AG04450 (cell line): ENCODE measurements around the gene ADCY6. TPM values are rescaled to one million over a fixed set of nuclear protein-coding genes. Genes with fewer than 3 reads are reported as not detected.
A peak's percentile ranks its signal among the peaks of the same experiment; 100 is the strongest.

Experiments used
- CTCF ChIA-PET: fragments of 300-600, 350-600 bp; formaldehyde crosslinking; extraction: SDS; loops from one replicate; lab custom pipeline; 2022; ENCODE audit warnings: antibody characterized with exemption, inconsistent platforms; lab: Charles Lee
- POLR2A ChIA-PET: fragments of 350-600 bp; formaldehyde crosslinking; extraction: SDS; loops from one replicate; lab custom pipeline; 2021; ENCODE audit warnings: antibody characterized with exemption, inconsistent platforms; lab: Yijun Ruan, JAX
- DNase-seq: peaks from one replicate; pipeline ENCODE4 v3.0.0-alpha.2; 2011; ENCODE audit warnings: low read depth, low spot score
- H3K27ac ChIP-seq: one replicate; pipeline ENCODE4 v1.5.1; 2012; ENCODE audit warnings: low read depth, low read length, control low read depth
- H3K27me3 ChIP-seq: one replicate; pipeline ENCODE4 v1.6.0; 2012; ENCODE audit warnings: low read length; ENCODE audit not compliant: control insufficient read depth, insufficient read depth
- H3K4me3 ChIP-seq: 2 replicates; pipeline ENCODE4 v1.5.1; 2011; ENCODE audit warnings: mild to moderate bottlenecking, low read depth, low read length, control low read depth
- H3K9me3 ChIP-seq: 2 replicates; pipeline ENCODE4 v1.5.1; 2012; ENCODE audit warnings: low read length; ENCODE audit not compliant: control insufficient read depth, insufficient read depth
- polyA plus RNA-seq: library from polyadenylated mRNA; depleted of rRNA; stranded (reverse); fragments of >200 nt; gene quantifications from 2 replicates; pipeline ENCODE4 v1.2.3, GENCODE V29; 2011
- TF ChIP-seq, protein P1 (sequence below): IDR thresholded peaks from 2 replicates; pipeline ENCODE4 v1.5.1; 2011; ENCODE audit warnings: low read depth, low read length, control low read depth, inconsistent platforms

The ADCY6 gene
- polyA plus RNA-seq, 1 experiment: 26.7 TPM

DNA sequence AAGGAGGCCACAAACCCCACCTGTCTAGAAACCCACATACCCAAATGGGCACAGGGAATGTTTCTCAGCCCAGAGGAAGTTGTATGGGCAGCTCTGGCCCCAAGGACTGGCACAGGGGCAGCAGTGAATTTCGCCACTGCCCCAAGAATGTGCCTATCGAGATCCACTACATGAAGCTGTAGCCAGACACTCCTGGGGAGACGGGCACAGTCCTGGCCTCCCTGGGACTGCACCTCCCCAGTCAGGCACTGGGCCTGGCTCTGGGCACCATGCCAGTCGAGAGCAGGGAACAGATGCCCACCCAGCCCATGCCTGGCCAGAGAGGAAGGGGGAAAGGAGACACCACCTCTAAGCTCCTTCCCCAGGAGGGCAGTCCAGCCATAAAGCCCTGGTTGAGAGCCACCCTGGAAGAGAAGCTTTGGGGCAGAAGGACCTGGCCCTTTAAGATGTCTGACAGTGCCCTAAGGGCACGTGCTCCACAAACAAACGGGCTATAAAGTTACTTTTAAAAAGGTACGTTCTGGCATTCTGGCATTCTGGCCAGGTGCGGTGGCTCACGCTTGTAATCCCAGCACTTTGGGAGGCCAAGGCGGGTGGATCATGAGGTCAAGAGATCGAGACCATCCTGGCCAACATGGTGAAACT, 8.4 kb downstream of the ADCY6 start:
- CTCF ChIA-PET: interaction anchor here (1.2 to 2.4 kb wide), 3 partner anchors 15 to 27 kb away, joined by 4 to 8 read pairs (median 7); no protein-coding TSS in a partner anchor
- H3K4me3 ChIP-seq: no peak overlapping the region
- POLR2A ChIA-PET: interaction anchor here (0.6 to 0.7 kb wide), 2 partner anchors 19 to 991 kb away, joined by 3 to 4 read pairs; no protein-coding TSS in a partner anchor
- no peaks in the 10 kb centered on the region for H3K27me3 ChIP-seq
- TF ChIP-seq, protein P1, sequence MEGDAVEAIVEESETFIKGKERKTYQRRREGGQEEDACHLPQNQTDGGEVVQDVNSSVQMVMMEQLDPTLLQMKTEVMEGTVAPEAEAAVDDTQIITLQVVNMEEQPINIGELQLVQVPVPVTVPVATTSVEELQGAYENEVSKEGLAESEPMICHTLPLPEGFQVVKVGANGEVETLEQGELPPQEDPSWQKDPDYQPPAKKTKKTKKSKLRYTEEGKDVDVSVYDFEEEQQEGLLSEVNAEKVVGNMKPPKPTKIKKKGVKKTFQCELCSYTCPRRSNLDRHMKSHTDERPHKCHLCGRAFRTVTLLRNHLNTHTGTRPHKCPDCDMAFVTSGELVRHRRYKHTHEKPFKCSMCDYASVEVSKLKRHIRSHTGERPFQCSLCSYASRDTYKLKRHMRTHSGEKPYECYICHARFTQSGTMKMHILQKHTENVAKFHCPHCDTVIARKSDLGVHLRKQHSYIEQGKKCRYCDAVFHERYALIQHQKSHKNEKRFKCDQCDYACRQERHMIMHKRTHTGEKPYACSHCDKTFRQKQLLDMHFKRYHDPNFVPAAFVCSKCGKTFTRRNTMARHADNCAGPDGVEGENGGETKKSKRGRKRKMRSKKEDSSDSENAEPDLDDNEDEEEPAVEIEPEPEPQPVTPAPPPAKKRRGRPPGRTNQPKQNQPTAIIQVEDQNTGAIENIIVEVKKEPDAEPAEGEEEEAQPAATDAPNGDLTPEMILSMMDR: no peak
- no peak for DNase-seq
- peak overlapping the region; percentile 43 for H3K27ac ChIP-seq
- no peaks in the 10 kb centered on the region; the same call in 1 of the 2 replicates for H3K9me3 ChIP-seq

DNA sequence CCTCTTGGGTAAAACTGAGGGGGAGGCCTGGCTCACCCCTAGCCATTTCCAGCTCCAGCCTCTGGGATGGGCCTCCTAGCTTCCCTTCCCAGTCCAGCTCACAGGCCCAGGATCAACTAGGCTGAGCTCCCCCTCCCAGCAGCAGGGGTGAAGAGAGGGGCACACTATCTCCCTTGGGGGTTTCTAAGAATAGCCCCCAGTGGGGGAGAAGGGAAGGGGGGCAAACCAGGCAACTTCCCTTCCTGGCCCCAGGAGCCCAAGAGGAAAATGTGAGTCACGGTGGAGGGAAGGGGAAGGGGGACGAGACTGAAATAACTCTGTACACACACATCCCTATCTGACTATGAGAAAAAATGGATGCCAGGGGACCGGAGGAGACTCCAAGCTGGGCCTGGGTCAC, 9.0 kb downstream of the ADCY6 start:
- Histone ChIP-seq H3K4me3 (no peak overlapping the region), H3K27me3 (no peaks in the 10 kb centered on the region), H3K27ac (peak overlapping the region; percentile 43), H3K9me3 (no peaks in the 10 kb centered on the region; the same call in 1 of the 2 replicates)
- TF ChIP-seq, protein P1: no peak
- ChIA-PET POLR2A (no interaction called here), CTCF (interaction anchor here (1.2 to 2.4 kb wide), 3 partner anchors 16 to 27 kb away, joined by 4 to 8 read pairs (median 7); no protein-coding TSS in a partner anchor)
- no peak for DNase-seq

DNA sequence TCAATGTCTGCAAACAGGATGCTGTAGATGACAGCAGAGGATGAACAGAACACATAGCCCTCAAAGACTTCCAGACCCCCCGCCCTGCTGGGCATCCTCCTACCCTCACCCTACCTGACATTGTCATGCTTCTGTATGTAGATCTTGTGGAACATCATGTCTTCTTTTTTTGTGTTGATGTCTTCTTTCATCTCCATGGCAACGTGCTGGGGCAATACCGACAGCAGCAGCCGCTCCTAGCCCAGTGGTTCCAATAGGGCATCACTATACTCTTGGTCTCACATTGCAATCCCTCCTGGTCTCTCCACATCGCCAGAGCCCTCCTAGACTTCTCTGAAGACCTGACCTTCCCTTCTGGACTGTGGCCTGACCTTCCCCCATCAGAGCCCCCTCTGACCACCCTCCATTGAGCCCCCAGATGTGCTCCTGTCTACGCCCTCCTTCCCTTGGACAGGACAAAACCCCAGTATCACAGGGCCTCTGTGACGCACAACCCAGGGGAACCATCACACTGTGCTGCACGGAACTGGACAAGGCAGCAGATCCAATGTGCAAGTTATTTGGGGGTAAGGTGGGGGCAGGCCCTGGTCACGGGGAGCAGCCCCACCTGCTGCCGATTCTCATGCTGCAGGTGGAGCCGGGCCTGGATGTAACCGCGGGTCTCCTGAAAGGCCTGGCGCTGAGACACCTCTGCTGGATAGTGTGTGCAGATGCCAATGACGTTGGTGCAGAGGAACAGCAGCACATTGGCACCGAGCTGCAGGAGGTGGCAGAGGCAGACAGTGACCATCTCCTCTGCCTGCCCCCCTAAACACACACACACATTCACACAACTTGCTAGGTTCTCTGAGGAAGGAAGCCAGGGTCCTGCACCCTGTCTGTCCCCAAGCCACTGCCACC, 11.1 kb downstream of the ADCY6 start:
- ChIA-PET POLR2A (no interaction called here), CTCF (interaction anchor here (1.0 kb wide), 1 partner anchor 37 kb away, joined by 3 read pairs; no protein-coding TSS in a partner anchor)
- no peak overlapping the region for H3K27ac ChIP-seq
- H3K27me3 ChIP-seq: no peaks in the 10 kb centered on the region
- TF ChIP-seq, protein P1: no peak
- H3K4me3 ChIP-seq: no peak overlapping the region
- no peak for DNase-seq
- H3K9me3 ChIP-seq: no peaks in the 10 kb centered on the region; the same call in 1 of the 2 replicates

DNA sequence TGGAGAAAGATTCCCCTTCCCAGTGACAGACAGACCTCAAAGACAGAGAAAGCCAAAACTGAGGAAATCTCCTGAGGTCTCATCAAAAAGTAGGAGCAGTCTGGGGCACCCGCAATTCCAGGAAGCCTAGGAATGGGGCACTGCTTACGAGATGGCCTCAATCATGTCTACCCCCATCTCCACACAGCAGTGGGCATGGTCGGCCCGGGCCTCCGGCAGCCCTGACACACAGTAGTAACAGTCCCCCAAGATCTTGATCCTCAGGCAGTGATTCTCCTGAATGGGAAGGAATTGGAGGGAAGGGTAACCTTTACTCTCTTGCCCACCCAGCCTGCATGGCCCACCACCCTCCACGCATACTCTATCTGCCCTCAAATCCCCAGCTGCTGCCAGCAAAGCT, 11.9 kb downstream of the ADCY6 start:
- Histone ChIP-seq H3K27me3 (no peaks in the 10 kb centered on the region), H3K27ac (peak overlapping the region; percentile 11), H3K4me3 (no peak overlapping the region), H3K9me3 (no peaks in the 10 kb centered on the region)
- no peak for DNase-seq
- CTCF ChIA-PET: no interaction called here
- TF ChIP-seq, protein P1: no peak
- POLR2A ChIA-PET: no interaction called here
